Measurements from ENCODE around the gene HS1BP3. TPM values are rescaled to one million over a fixed set of nuclear protein-coding genes. Genes with fewer than 3 reads are reported as not detected.

Gene HS1BP3
- polyA plus RNA-seq, 1 donor, result 8.9 TPM

DNA sequence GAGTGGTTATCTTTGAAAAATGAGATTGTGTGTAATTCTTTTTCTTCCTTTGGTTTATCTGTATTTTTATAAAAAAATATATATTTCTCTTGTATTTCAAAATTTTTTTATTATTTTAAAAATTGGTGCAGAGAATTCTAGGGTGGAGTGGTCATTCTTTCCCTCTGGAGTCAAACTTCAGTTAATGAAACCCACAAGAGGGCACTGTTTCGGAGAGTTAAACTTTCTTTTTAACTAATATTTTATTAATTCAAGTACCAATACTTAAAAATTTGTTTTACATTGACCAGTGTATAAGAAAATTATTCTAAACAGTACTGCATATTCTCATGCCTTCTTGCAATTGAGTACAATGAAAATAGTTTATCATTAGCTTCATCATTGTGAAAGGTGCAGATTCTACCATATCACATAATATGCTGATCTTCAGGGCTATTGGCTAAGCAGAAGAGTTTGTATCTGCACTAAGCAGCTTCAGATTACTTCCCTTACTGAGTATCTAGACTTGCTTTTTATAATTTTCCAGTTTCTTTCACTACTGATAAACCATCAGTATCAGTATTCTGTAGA lies 50.1 kb downstream of the HS1BP3 start:
- no peak for DNase-seq (ENCODE audit: low read depth)

DNA sequence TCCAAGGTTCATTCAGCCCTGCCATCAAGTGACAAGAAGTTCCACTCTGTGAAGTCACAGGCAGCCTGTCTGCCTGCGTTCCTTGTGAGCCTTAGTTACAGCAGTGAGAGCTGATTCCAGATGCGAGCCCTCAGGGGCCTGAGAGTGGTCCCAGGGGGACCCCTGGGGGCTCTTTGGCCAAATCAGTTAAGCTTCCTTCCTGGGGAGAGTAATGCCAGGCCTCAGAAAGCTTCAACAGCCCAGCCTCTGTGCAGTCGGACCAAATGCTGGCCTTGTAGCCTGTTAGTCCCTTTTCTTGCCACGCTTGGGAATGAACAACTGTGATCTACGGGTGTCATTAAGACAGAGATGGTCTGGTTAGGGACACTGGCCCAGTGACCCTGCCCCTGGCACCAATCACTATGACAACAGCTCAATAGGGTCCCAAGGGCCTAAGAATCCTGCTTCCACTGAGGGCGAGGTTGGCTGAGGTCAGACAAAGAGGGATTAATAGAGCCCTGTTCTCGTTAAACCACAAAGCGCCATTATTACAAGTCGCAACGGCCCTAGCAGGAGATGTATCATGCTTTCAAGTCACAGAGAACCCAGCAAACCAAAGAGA lies 50.9 kb downstream of the HS1BP3 start:
- no peak for DNase-seq (ENCODE audit: low read depth)

DNA sequence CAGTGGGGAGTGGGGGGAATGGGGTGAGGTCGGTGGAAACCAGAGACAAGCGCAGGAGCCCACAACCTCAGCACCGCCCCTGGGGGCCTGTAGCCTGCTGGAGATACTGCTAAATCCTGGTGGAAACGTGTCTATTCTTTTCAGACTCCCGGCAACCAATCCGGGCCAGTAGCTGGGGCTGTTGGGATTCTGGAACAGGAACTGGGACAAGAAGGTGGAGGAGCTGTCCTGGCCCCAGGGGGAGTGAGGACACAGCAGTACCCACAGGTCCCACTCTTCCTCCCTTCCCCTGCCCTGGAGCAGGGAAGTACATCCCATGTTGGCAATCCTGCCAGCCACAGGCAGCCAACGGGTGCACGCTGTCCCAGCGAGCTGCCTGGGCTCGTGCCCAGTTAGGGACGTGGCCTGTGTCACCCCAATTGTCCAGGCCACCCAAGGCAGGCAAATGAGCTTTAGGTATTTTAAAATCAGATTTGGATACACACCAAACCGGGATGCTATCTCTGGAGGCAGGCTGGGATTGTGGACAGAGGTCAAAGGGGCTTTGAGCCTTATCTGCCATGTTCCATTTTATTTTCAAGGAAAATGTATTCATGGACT lies 51.8 kb downstream of the HS1BP3 start:
- DNase-seq (ENCODE audit: low read depth), result no peak

DNA sequence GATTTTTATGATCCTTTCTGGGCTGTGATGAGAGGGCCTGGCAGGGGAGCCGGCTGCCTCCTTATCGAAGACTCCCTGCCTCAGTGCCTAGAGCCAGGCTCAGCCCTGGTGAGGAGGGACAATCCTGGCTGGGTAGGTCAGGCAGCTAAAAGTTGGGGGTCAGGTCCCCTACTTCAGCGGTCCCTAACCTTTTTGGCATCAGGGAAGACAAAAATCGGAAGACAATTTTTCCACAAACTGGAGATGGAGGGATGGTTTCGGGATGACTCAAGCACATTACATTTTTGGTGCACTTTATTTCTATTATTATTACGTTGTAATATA lies 53.1 kb downstream of the HS1BP3 start:
- no peak for DNase-seq (ENCODE audit: low read depth)

DNA sequence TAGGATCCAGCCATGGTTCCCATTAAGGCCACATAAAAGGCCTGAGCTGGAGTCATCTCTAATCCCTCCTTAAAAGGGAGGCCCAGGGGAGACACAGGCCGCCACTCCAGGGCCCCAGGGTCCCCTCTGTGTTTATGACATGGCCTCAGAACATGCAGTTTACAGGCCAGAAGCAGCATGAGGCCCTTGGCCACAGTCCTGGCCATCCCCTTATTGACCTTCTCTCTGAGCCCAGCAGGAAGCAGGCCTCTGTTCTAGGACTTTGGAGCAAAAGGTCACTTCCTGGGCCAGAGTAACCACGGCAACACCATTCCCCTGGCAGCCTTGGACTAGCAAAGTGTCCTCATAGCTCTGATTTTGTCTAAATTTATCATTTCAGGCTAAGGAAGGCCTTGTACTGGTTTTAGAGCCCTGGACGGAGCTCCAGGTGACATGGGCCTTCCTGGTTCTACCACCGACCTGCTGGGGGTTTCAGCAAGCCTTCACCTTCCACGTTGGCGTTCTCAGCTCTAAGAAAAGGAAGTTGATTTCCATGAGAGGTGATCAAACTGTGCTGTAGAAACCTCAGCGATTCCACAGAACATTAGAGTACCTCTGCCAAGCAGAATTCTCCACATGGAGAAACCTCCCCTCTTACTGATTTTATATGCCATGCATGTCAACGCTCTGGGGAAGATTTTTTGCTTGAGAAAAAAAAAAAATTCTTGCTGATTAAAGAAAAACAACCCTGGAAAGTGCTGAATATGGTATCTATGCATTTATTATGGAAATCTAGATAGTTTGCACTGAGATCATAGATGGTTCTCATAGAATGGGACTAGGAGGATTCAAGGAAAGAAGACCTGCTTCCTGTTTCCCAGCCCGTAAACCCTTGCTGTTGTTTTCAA lies 53.7 kb downstream of the HS1BP3 start:
- DNase-seq (ENCODE audit: low read depth), result no peak

DNA sequence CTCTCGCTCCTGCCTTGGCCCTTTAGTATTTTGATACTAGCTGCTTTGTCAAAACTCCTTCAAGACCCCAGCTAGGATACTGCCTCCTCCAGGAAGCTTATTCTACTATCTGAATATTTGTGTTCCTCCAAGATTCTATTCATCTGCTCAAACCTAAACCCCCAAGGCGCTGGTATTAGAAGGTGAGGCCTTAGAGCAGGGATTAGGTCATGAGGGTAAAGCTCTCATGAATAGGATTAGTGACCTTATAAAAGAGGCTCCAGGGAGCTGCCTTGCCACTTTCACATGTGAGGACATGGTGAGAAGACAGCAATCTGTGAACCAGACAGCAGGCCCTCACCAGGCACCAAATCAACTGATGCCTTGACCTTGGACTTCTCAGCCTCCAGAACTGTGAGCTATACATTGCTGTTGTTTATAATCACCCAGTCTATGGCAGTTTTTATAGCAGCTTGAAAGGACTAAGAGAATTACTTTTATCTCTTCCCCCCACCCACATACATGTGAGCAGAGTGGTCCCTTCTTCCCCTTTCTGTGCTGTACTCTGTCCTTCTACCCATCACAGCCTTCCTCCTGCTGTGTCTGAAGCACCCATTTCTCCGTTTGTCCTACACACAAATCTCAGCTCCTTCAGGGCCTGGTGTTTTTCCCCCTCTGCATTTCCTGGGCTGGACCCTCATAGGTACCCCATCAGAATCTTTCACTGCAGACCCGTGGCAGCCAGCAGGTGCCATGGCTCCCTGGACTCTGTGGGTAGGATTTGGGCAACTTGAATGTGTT lies 54.5 kb downstream of the HS1BP3 start:
- no peak for DNase-seq (ENCODE audit: low read depth)

DNA sequence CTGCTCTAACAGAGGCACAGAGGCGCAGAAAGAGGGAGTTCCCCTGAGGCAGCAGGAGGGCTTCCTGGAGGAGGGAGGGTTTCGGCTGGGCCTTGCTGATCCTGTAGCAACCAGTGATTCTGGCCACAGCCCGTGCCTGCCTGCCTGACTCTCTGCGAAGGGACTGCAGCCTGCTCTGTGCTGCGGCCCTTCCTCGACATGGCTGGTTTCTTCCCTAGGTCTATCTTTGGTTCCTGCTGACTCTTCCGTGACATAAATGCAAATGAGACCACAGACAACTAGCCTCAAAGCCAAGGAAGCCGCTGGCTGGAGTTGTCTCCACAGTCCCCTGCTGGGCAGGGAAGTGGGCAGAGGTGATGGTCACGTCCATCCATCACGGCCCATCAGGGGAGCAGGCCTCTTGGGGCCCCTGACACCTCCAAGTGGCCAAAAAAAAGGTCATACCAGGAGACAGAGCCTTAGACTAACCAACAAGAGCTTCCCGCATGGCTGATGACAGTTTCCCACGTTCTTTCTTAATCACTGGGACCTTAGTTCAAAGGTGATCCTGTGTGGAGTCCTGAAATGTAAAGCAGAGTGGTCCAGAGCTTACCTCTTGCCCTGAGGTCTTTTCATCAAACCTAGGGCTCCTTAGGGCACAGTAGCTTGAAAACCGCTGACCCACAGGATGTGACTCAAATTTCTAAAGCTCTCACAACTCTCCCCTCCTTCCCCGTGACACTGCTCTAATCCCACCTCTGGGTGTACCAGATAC lies 55.3 kb downstream of the HS1BP3 start:
- DNase-seq (ENCODE audit: low read depth), result no peak

DNA sequence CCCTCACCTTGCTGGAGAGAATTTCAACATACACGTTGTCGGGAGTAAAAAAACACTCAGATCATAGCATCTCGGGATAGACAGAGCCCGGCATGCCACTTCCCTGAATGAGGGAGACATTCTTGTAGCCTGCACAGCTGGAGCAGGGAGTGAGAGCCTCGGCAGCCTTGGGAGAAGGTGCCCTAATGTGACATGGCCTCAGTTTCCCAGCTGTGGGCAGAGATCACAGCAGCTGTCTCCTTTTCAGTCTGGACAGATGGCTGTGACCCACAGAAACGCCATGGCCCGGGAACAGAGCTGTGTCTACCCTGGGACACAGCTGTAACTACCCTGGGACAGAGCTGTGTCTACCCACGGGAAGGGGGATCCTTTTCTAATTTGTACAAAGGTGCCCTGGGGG lies 55.9 kb downstream of the HS1BP3 start:
- DNase-seq (ENCODE audit: low read depth), result no peak

DNA sequence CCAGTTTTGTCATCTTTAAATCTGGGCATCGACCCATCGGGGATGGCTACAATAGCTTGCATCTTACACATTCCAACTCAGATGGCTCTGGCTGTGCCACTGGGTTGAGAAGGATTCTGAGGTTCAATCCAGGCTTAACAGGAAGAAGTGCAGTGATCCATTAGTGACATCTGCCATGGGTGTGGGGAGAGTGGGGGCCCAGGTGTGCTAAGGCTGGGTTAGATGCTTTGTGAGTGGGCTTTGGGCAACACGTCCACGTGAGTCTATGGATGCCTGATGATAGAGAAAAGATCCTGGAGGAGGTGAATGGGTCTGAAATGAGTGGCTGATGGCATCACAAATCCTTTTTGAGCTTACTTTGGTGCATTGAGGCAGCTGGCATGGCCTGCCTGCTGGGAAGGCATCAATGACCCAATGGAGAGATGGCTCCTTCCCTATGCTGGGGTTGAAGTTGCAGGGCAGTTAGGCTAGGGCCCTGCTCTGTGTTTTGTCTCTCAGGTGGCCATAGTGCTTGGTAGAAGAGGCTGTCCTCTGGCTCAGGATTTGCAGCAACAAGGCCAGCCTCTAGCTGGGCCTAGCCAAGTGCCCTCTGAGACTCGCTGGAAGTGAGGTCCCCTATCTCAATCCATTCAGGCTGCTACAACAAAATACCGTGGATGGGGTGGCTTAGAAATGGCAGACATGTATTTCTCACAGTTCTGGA lies 56.7 kb downstream of the HS1BP3 start:
- DNase-seq (ENCODE audit: low read depth), result no peak

DNA sequence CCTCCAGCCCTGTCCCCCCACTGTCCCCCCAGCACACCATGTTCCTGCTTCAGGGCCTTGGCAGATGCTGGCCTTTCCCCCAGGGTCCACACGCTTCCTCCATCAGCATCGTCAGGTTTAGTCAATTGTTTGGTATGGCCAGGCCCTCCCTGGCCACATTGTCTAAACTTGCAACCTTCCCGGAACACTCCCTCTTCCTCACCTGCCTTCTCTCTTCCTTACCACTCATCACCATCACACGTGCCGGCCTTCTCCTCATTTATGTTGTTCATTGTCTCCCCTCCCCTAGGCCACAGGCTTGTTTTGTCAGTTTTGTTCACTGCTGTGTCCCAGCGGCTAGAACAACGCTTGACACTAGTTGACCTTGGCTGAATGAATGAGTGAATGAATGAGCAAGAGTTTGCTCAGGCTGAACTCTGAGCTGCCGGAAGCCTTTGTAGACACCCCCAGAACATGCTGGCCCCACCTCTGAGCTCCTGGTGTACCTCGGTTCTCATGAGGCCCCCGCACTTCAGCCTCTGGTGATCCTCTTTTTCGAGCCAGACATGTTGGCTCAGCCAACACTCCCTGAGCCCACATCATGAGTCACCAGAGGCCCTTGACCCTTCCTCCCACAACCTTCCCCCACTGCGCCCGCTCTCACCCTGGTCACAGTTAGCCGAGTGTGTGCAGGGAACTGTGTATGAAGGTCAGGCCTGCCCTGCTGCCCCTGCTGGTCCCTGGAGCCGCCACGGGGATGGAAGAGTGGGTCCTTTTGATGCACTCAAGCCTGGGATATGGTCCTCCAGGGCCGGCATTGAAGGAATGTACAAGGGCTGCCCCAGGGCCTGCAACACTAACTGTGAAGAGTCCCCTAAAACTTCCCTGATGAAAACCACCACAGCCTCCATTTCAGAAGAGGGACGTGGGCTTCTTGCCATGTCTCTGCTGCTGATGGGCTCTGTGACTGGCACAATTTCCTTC lies 57.5 kb downstream of the HS1BP3 start:
- DNase-seq (ENCODE audit: low read depth), result no peak

DNA sequence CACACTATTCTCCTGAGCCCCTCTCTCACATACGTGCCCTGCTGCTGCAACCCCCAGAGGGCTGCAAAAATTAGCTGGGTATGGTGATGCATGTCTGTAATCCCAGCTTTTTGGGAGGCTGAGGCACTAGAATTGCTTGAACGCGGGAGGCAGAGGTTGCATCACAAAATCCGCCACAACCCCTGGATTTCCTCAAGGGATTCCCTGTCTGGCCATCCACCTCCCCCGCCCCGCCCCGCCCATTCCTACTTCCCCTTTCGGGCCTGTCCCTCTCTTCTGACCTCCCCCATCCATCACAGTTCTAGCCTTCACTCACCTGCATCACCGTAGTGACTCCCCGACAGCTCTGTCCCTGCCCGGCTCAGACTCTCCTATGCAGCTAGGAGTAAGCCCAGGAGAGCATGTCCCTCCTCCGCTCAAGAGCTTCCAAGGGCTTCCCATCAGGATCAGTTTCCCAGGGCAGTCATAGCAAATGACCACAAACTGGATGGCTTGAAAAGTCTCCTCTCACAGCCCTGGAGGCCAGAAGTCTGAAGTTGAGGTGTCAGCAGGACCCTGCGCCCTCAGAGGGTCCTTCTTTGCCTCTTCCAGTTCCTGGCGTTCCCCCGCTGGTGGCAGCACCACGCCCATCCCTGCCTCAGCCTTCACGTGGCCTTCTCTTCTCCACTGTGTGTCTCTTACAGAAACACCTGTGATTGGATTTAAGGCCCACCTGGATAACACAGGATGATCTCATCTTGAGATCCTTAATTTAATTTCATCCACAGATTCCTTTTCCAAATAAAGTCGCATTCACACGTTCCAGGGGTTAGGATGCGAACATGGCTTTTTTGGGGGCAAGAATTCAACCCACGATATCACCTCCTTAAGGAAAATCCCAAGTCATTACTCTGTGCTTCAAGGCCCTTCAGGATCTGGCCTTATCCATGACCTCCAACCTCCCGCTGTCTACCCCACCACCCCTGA lies 58.5 kb downstream of the HS1BP3 start:
- DNase-seq (ENCODE audit: low read depth), result no peak

DNA sequence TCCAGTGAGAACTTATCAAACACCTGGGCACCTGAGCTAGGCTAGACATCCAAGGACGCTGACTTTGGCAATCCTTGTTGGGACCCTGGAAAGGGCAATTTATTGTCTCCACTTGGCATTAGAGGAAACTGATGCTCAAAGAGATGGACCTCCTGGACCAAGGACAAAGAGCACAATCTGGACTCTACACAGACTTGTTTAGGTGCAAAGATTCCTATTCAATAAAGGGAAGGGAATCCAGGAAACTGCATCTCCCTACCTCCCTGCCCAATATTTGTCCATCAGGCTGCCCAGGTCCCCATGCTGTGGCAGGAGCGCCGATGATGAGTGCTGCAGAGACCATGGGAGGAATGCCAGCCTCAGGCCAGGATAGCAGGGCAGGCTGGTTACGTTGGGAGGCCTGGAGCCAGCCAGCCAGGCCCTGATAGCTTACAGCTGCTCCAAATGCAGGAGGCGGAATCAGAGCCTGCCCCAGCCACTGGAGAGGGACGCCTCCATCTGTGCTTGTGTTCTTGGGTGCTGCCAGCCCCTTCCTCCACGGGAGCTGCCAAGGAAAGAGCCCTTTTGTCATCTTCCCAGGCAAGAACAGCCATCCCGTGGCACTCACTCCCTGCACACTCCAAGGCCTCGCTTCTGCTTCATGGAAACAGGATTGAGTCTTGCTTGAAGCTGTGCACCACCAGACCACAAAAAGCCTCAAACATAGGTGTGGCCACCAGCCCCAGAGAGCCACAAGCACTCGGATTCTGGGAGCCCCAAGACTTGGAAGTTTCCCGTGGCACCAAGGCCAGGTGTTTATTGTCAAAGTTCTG lies 60.0 kb downstream of the HS1BP3 start:
- no peak for DNase-seq (ENCODE audit: low read depth)

DNA sequence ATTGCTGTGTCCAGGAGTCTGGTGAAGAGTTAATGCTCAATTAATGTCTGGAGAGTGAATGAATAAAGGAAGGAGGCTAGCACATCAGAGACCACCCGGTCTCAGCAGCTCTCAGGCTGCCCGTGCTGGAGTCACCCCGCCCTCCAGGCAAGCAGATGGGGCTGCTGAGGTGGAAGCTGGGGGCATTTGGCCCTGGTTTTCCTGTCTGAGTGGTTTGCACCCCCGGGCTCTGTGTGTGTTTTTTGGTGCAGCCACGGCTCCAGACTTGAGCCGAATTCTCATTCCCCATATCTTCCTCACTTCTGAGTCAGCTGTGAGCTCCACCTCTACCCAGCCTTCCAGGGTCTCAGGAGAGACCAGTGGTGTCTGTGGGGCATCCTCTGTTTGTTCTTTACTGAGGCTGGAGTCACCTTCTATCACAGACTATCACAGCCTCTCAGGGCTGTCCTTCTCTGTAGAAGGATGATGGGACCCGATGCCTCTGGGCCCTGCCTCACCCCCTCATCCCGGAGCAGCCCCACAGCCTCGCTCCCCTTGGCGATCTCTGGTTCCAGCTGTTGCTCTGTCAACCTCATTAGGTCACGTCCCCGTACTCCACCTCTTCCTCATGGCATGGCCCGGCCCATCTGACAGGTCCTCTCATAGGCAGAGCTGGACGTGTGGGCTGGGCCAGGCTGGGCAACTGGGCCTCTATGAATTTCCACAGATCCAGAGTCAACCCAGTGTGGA lies 60.8 kb downstream of the HS1BP3 start:
- DNase-seq (ENCODE audit: low read depth), result no peak

DNA sequence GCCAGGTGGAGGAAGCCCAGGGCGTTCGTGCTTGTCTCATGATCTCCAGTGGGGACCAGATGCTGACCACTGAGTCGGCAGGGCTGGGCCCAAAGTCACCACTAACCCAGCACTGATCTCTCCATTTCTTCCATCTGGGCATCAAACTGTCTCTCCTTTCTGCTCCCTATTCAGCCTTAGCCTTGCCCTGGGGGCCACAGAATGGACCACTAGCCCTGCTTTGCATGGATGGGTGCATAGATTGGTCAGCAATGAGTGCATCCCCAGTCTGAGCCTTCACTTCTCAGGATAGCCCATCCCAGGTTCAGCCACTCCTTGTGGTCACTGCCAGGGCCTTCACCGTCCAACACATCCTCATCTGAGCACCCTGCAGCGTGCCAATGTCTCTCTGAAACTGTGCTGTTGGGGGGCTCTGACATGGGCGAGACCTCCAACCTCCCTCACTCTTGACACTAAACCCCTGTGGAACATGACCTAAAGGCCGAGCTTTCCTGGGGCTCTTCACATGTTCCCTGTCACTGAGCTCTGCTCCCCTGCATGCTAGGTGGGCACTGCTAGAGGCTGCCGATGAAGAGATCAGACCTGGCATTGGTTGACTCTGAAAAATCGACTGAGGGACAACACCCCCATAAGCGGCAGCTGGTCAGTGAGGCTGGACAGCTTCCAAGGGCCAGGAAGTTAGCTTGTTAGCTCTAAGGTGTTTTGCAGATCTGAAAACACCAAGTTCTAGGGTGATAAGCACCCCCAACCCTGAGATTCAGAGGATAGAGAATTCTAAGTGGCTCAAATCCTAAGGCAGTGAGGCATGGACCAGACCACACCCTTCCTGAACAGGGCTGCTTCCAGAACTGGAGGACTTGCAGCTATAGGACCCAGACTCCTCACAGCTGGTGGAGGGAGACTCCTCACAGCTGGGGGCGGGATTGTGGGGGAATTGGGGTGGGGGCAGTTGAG lies 61.7 kb downstream of the HS1BP3 start:
- no peak for DNase-seq (ENCODE audit: low read depth)
